Measurements from ENCODE around the gene ANKRD34C. TPM values are rescaled to one million over a fixed set of nuclear protein-coding genes. Genes with fewer than 3 reads are reported as not detected.
A peak's percentile ranks its signal among the peaks of the same experiment; 100 is the strongest.

The ANKRD34C gene
- total and polyA plus RNA-seq, 2 experiments from 2014 or later: not detected

GRCh38 chr15:79322945-79323344 is 40.4 kb downstream of the ANKRD34C start:
- Histone ChIP-seq H3K9me3 (ENCODE audit: low read depth) (no peaks in the 10 kb centered on the region), H3K4me3 (no peak overlapping the region), H3K4me1 (ENCODE audit: insufficient read depth) (no peaks in the 10 kb centered on the region), H3K79me2 (peaks cover 3% of the 10 kb centered on the region), H3K4me2 (no peak overlapping the region), H2AFZ (no peak overlapping the region), H3K36me3 (replicated peaks; ENCODE audit: insufficient read depth, low read depth) (peaks cover 2% of the 10 kb centered on the region), H3K27me3 (no peaks in the 10 kb centered on the region), H3K9me2 (replicated peaks; ENCODE audit: insufficient read depth) (no peaks in the 10 kb centered on the region), H3K27ac (no peak overlapping the region), H4K20me1 (ENCODE audit: insufficient read depth, poor library complexity, severe bottlenecking) (no peaks in the 10 kb centered on the region)
- WGBS (ENCODE audit: low lambda C conversion rate, missing lambda C conversion rate): 91% methylated on average over 6 of the region's 6 CpGs
- no peak for DNase-seq (ENCODE audit: low spot score)
- TF ChIP-seq, protein P1, sequence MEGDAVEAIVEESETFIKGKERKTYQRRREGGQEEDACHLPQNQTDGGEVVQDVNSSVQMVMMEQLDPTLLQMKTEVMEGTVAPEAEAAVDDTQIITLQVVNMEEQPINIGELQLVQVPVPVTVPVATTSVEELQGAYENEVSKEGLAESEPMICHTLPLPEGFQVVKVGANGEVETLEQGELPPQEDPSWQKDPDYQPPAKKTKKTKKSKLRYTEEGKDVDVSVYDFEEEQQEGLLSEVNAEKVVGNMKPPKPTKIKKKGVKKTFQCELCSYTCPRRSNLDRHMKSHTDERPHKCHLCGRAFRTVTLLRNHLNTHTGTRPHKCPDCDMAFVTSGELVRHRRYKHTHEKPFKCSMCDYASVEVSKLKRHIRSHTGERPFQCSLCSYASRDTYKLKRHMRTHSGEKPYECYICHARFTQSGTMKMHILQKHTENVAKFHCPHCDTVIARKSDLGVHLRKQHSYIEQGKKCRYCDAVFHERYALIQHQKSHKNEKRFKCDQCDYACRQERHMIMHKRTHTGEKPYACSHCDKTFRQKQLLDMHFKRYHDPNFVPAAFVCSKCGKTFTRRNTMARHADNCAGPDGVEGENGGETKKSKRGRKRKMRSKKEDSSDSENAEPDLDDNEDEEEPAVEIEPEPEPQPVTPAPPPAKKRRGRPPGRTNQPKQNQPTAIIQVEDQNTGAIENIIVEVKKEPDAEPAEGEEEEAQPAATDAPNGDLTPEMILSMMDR (IDR thresholded peaks at IDR 0.05; ENCODE audit: poor library complexity): no peak
- TF ChIP-seq EZH2phosphoT487 (IDR thresholded peaks at IDR 0.05; ENCODE audit: low read depth, severe bottlenecking, unreplicated experiment) (no peak), EZH2 (IDR thresholded peaks at IDR 0.05; ENCODE audit: borderline replicate concordance) (no peak)

DNA sequence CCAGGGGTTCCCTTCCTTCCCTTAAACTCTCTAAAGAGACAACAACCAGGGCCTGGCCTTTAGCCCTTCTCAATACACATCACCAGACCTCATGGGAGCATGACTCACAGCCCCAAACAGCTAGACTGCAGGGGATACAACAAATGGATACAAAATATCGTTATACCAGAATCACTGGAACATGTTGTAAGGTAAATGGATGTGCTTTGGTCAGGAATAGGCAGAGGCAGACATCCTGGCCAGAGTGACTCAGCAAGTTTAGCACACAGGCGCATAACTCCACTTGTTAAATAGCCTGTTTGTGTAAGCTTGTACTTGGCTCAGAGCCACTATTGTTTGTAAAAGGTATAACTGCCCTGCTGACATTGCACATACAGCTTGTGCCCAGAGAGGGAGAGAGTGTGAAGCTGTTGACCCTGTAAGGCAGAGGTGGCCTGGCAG is 46.7 kb downstream of the ANKRD34C start:
- Histone ChIP-seq H2AFZ (no peak overlapping the region), H3K4me2 (no peak overlapping the region), H3K4me1 (ENCODE audit: insufficient read depth) (no peaks in the 10 kb centered on the region), H3K4me3 (no peak overlapping the region), H3K27me3 (no peaks in the 10 kb centered on the region), H3K36me3 (replicated peaks; ENCODE audit: insufficient read depth, low read depth) (no peaks in the 10 kb centered on the region), H3K27ac (no peak overlapping the region), H3K9me3 (ENCODE audit: low read depth) (no peaks in the 10 kb centered on the region), H3K79me2 (no peaks in the 10 kb centered on the region), H3K9me2 (replicated peaks; ENCODE audit: insufficient read depth) (no peaks in the 10 kb centered on the region), H4K20me1 (ENCODE audit: insufficient read depth, poor library complexity, severe bottlenecking) (no peaks in the 10 kb centered on the region)
- TF ChIP-seq, protein P1 (IDR thresholded peaks at IDR 0.05; ENCODE audit: poor library complexity): no peak
- no peak for TF ChIP-seq EZH2phosphoT487 (IDR thresholded peaks at IDR 0.05; ENCODE audit: low read depth, severe bottlenecking, unreplicated experiment)
- TF ChIP-seq EZH2 (IDR thresholded peaks at IDR 0.05; ENCODE audit: borderline replicate concordance): no peak
- 88% methylated on average over 2 of the region's 2 CpGs for WGBS (ENCODE audit: low lambda C conversion rate, missing lambda C conversion rate)
- DNase-seq (ENCODE audit: low spot score): peak; percentile 9

Other genes with a start within 250 kb of the ANKRD34C start
- 1.5 and 2.3 TPM in 2 replicates for gene RASGRF1, start 191.9 kb upstream of the ANKRD34C start, total RNA-seq
- 0.18 and 0.52 TPM in 2 replicates for gene RASGRF1, start 191.9 kb upstream of the ANKRD34C start, polyA plus RNA-seq
- gene TMED3, start 28.4 kb downstream of the ANKRD34C start, total RNA-seq: 178 and 185 TPM in 2 replicates
- 204 and 223 TPM in 2 replicates for gene TMED3, start 28.4 kb downstream of the ANKRD34C start, polyA plus RNA-seq
- 1.3 TPM in 2 replicates for gene MINAR1, start 149.6 kb downstream of the ANKRD34C start, total RNA-seq
- 0.10 and 0.74 TPM in 2 replicates for gene MINAR1, start 149.6 kb downstream of the ANKRD34C start, polyA plus RNA-seq